Left colon (tissue), 2 donors: ENCODE measurements around the gene TOMT. TPM values are rescaled to one million over a fixed set of nuclear protein-coding genes. Genes with fewer than 3 reads are reported as not detected.
"Not testable (repeated sequence)": the region's sequence is repeated elsewhere in the genome, so short reads cannot be mapped to it uniquely, and the experiment has no call there.

Source experiments
- ATAC-seq: fragments of 200-7000 bp; cut with Tn5 transposase; one replicate; pipeline ENCODE4 v1.9.1; 2020; ENCODE audit warnings: mild to moderate bottlenecking, moderate library complexity
- DNase-seq, 2 donors: peaks; one replicate each; pipeline ENCODE4 v3.0.0-alpha.2; 2020
- intact Hi-C, 2 donors: fragments of 100-400 bp; cut with DNase I in 1 of 2; cut with micrococcal nuclease in 1 of 2; formaldehyde crosslinking; loops; one replicate each; pipeline versions ENCODE4 v1.11.2 to v1.14.0; 2022; cut with DNase I, micrococcal nuclease
- microRNA-seq, 2 donors: library from miRNA; unstranded; fragments of <30 nt; microRNA quantifications; one replicate each; pipeline versions ENCODE4 v1.1.0 to v1.2.0, GENCODE V29; 2020
- total RNA-seq, 2 donors: library from RNA; stranded (reverse); fragmentation: NEBNext Ultra II Directional; extraction: Animal tissue kit (Norgen Biotek cat#: 25700); gene quantifications; one replicate each; pipeline ENCODE4 v1.2.1, GENCODE V29; 2021
- donor health status: DM: no; HTN: no; CAD: no.
- donor health status: DM: yes; HTN: yes; CAD: no.

TOMT gene
- total RNA-seq, 2 donors from 2014 or later = not detected

DNA sequence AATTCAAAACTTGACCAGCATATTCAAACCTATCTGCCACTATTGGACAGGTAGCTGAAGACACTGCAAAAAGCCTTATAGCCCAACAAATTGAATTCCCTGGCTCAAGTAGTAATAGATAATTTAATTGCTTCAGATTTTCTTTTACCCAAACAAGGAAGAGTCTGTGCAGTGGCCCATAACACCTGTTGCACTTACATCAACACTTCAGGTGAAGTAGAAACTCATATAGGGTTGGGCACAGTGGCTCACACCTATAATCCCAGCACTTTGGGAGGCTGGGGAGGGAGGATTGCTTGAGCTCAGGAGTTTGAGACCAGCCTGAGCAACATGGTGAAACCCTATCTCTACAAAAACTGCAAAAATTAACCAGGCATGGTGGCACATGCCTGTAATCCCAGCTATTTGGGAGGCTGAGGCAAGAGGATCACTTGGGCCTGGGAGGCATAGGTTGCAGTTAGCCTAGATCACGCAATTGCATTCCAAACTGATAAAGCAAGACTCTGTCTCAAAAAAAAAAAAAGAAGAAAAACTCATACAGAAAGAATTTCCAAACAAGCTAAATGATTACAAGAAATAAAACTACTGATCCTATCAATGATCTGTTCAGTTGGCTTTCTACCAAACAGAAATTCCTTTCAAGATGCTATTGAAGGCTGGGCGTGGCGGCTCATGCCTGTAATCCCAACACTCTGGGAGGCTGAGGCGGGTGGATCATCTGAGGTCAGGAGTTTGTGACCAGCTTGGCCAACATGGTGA lies 39.3 kb downstream of the TOMT start:
- DNase-seq (peak in 1 of 2 donors; percentile 18), ATAC-seq (peak; percentile 56)
- intact Hi-C loops = no loop called here

DNA sequence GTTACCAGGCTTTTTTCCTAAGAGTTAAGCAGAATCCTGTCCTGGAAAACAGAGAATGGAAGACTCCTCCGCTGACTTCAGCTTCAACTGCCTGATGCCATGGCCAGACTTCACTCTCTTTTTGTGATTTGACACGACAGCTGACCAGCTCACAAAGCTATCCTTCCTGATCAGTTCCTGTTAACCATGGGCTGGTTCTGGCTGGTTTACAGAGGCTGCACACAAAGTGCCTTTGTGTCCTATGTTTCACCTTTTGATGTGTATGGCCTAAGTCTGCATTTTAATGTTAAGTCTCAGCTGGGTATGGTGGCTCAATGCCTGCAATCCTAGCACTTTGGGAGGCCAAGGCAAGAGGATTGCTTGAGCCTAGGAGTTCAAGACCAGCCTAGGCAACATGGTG lies 40.9 kb downstream of the TOMT start:
- ATAC-seq (no peak), DNase-seq (no peak)
- intact Hi-C loops = no loop called here

DNA sequence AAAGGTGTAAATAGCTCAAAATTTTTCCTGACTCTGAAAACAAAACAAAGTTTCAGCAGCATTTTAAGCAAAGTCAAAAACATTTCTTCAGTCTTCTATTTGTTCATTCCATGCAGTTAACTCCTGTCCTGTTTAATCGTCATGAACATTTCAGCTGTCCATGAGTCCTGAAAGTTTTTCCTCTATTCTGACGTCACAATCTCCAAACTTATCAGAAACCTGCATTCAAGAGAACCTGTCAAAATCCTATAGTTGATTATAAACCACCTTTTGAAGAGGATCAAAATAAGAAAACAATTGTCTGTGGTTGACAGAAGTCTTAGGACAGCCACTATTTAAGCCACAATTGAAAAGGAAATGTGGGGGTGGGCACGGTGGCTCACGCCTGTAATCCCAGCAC lies 45.2 kb downstream of the TOMT start:
- no peak for DNase-seq
- no peak for ATAC-seq
- intact Hi-C loops = no loop called here

DNA sequence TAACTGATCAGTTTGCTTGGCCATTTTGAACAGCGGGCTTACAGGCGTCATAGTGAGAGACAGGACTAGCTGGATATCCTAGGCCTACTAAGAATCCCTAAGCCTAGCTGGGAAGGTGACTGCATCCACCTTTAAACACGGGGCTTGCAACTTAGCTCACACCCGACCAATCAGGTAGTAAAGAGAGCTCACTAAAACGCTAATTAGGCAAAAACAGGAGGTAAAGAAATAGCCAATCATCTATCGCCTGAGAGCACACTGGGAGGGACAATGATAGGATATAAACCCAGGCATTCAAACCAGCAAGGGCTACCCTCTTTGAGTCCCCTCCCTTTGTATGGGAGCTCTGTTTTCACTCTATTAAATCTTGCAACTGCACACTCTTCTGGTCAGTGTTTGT lies 48.1 kb downstream of the TOMT start:
- intact Hi-C loops, ATAC-seq: not testable (repeated sequence)

DNA sequence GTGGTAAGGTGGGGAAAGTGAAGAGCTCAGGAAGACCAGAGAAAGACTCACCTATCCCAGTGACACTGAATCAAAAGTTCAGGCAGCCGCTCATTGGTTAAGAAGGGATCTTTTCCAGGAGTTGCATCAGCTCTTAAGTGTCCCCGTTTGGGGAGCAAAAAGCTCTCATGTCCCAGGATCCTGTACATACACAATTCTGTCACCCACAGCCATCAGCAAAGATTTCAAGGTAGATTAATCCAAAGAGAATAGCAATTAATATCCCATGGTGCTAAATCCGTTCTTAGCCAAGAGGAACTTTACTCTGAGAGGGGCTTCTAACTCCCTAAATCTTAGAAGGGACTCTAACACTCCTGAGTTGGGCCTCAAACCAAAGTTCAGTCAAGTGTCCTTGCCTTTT lies 49.1 kb downstream of the TOMT start:
- ATAC-seq (no peak), DNase-seq (no peak)
- intact Hi-C loops = no loop called here

More for the DNA sequence above, 48.1 kb downstream of the TOMT start:
- DNase-seq = not testable (repeated sequence)

DNA sequence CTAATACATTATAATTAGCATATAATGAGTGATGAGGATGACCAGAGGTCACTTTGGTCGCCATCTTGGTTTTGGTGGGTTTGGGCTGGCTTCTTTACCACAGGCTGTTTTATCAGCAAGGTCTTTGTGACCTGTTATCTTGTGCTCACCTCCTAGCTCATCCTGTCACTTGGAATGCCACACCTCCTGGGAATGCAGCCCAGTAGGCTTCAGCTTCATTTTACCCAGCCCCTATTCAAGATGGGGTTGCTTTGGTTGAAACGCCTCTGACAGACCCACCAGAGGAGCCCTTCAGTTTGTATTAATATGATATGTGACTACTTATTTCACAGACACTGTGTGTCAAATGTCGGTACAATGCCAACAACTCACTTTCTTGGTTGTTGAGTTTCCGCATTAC lies 50.0 kb downstream of the TOMT start:
- DNase-seq (no peak), ATAC-seq (no peak)
- intact Hi-C loops = no loop called here

DNA sequence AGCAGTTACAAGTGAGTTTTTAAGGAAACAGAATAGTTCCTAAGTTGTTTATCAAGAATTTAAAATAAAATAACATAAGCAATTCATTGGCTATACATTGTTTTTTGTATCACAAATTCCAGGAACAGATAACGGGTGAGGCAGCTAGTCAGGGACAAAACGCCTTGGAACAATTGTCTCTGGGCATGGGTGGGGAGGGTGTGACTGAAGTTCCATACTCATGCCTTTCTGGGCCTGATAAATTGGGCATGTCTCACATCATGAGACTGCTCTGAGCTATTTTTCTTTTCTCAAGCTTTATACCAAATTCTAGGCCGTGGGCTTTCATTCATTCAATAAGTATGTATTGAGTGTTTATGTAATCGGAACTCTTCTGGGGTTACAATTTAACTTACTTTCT lies 51.4 kb downstream of the TOMT start:
- ATAC-seq (no peak), DNase-seq (no peak)
- intact Hi-C loops = no loop called here

Small RNA genes lying within 50 kb of the gene (microRNA-seq; reads per million reads assigned to microRNA genes)
- 0 to 2.7 reads per million in 2 donors for gene MIR3165

Other genes starting within 250 kb of the TOMT start
- not detected for gene DEFB131B, start 227.5 kb upstream of the TOMT start, total RNA-seq
- gene XNDC1N, start 177.3 kb upstream of the TOMT start, total RNA-seq = 10 to 100 TPM in 1 of 2 donors, 1 to 10 TPM in 1; 7.5 to 12.5 TPM
- 10 to 100 TPM; 29.5 to 39.5 TPM for gene RNF121, start 176.9 kb upstream of the TOMT start, total RNA-seq
- 10 to 100 TPM in 1 of 2 donors, 1 to 10 TPM in 1; 8.0 to 10.6 TPM for gene IL18BP, start 107.0 kb upstream of the TOMT start, total RNA-seq
- gene NUMA1, start 25.4 kb upstream of the TOMT start, total RNA-seq = 100 to 1,000 TPM; 157 to 183 TPM
- 10 to 100 TPM in 1 of 2 donors, 1 to 10 TPM in 1; 8.0 to 10.1 TPM for gene LRRC51, start 25.1 kb upstream of the TOMT start, total RNA-seq
- gene LAMTOR1, start 2.6 kb upstream of the TOMT start, total RNA-seq = 100 to 1,000 TPM in 1 of 2 donors, 10 to 100 TPM in 1; 96.8 to 102 TPM
- gene ANAPC15, start 6.8 kb downstream of the TOMT start, total RNA-seq = 10 to 100 TPM; 44.2 to 49.8 TPM
- not detected for gene FOLR3, start 29.8 kb downstream of the TOMT start, total RNA-seq
- gene FOLR1, start 86.2 kb downstream of the TOMT start, total RNA-seq = not detected
- 10 to 100 TPM in 1 of 2 donors, 1 to 10 TPM in 1; 4.8 to 23.5 TPM for gene FOLR2, start 110.9 kb downstream of the TOMT start, total RNA-seq
- gene INPPL1, start 118.8 kb downstream of the TOMT start, total RNA-seq = 100 to 1,000 TPM; 120 to 142 TPM
- under 1 TPM; 0.61 to 0.89 TPM for gene PHOX2A, start 138.3 kb downstream of the TOMT start, total RNA-seq